Duodenal mucosa (tissue), 2 donors: Measurements from ENCODE around the gene TMEM151B.
"Not testable (repeated sequence)": the region's sequence is repeated elsewhere in the genome, so short reads cannot be mapped to it uniquely, and the experiment has no call there.

Experiments used
- H3K27ac ChIP-seq: one replicate; pipeline ENCODE4 v1.7.0; 2013; ENCODE audit warnings: low read depth, low read length
- H3K27me3 ChIP-seq, 2 donors: one replicate each; pipeline ENCODE4 v1.7.0; 2013; ENCODE audit warnings: low read length in 2 of 2, control low read depth in 1 of 2; ENCODE audit not compliant: insufficient read depth in 2 of 2, control insufficient read depth in 1 of 2
- H3K36me3 ChIP-seq, 2 donors: one replicate each; pipeline ENCODE4 v1.7.0; 2013; ENCODE audit warnings: low read length in 2 of 2, control low read depth in 1 of 2; ENCODE audit not compliant: insufficient read depth in 2 of 2, control insufficient read depth in 1 of 2
- H3K4me1 ChIP-seq, 2 donors: one replicate each; pipeline ENCODE4 v1.7.0; 2013; ENCODE audit warnings: low read length in 2 of 2, control low read depth in 1 of 2; ENCODE audit not compliant: insufficient read depth in 2 of 2, control insufficient read depth in 1 of 2
- H3K4me3 ChIP-seq, 2 donors: one replicate each; pipeline ENCODE4 v1.7.0; 2013; ENCODE audit warnings: low read length in 2 of 2, low read depth in 1 of 2
- H3K9ac ChIP-seq, 2 donors: one replicate each; pipeline ENCODE4 v1.7.0; 2013; ENCODE audit warnings: low read length in 2 of 2, low read depth in 1 of 2
- H3K9me3 ChIP-seq, 2 donors: one replicate each; pipeline ENCODE4 v1.7.0; 2013; ENCODE audit warnings: low read length in 2 of 2, control low read depth in 1 of 2; ENCODE audit not compliant: control insufficient read depth in 1 of 2

Gene TMEM151B

GRCh38 chr6:44342052-44342451 is 71.8 kb downstream of the TMEM151B start:
- Histone ChIP-seq H3K9me3 (no peaks in the 10 kb centered on the region), H3K9ac (no peak overlapping the region), H3K4me3 (no peak overlapping the region), H3K27me3 (peaks cover 30 to 39% of the 10 kb centered on the region in 2 donors), H3K27ac (no peak overlapping the region), H3K4me1 (no peaks in the 10 kb centered on the region), H3K36me3 (no peaks in the 10 kb centered on the region)

- H3K9me3 ChIP-seq = no peaks in the 10 kb centered on the region
- H3K4me3 ChIP-seq = peak within 1 kb of the TSS in 1 of 2 donors; percentile 18
- no peaks in the 10 kb centered on the region for H3K36me3 ChIP-seq
- no peak within 1 kb of the TSS for H3K9ac ChIP-seq
- H3K27ac ChIP-seq = no peak within 1 kb of the TSS
- H3K27me3 ChIP-seq = peaks cover 30 to 38% of the 10 kb centered on the region in 2 donors
- no peaks in the 10 kb centered on the region for H3K4me1 ChIP-seq
These were observed 72.2 kb downstream of the TMEM151B start, which contains the start of gene SPATS1 for GRCh38 chr6:44342489-44342888. Gene SPATS1, plus strand, starts transcription at chr6:44342650. Its CDS starts 446 bp downstream, at chr6:44343096.

GRCh38 chr6:44346818-44347217 is 76.6 kb downstream of the TMEM151B start:
- not testable (repeated sequence) for H3K4me3 ChIP-seq, H3K9me3 ChIP-seq, H3K4me1 ChIP-seq, H3K9ac ChIP-seq, H3K27ac ChIP-seq, H3K36me3 ChIP-seq
- H3K27me3 ChIP-seq = peaks cover 25 to 27% of the 10 kb centered on the region in 2 donors

GRCh38 chr6:44349904-44350649 is 79.8 kb downstream of the TMEM151B start:
- H3K4me3 ChIP-seq = no peak overlapping the region
- no peaks in the 10 kb centered on the region for H3K9me3 ChIP-seq
- no peaks in the 10 kb centered on the region for H3K36me3 ChIP-seq
- peaks cover 0 to 5% of the 10 kb centered on the region in 2 donors for H3K4me1 ChIP-seq
- no peak overlapping the region for H3K27ac ChIP-seq
- H3K9ac ChIP-seq = no peak overlapping the region
- peaks cover 0 to 3% of the 10 kb centered on the region in 2 donors for H3K27me3 ChIP-seq

GRCh38 chr6:44350650-44350994 is 80.4 kb downstream of the TMEM151B start:
- H3K4me3 ChIP-seq, H3K36me3 ChIP-seq, H3K27ac ChIP-seq, H3K9ac ChIP-seq, H3K27me3 ChIP-seq, H3K4me1 ChIP-seq, H3K9me3 ChIP-seq: not testable (repeated sequence)

GRCh38 chr6:44352259-44352658 is 82.0 kb downstream of the TMEM151B start:
- H3K9me3 ChIP-seq = no peaks in the 10 kb centered on the region
- H3K27ac ChIP-seq = no peak overlapping the region
- no peaks in the 10 kb centered on the region for H3K36me3 ChIP-seq
- H3K9ac ChIP-seq = no peak overlapping the region
- H3K4me3 ChIP-seq = no peak overlapping the region
- H3K27me3 ChIP-seq = no peaks in the 10 kb centered on the region
- H3K4me1 ChIP-seq = peaks cover 0 to 5% of the 10 kb centered on the region in 2 donors

- H3K27me3 ChIP-seq = no peaks in the 10 kb centered on the region
- no peak overlapping the region for H3K27ac ChIP-seq
- peaks cover 0 to 5% of the 10 kb centered on the region in 2 donors for H3K4me1 ChIP-seq
- H3K9me3 ChIP-seq = no peaks in the 10 kb centered on the region
- H3K9ac ChIP-seq = no peak overlapping the region
- H3K4me3 ChIP-seq = no peak overlapping the region
- no peaks in the 10 kb centered on the region for H3K36me3 ChIP-seq
These were observed 83.1 kb downstream of the TMEM151B start for GRCh38 chr6:44353336-44353735.

GRCh38 chr6:44355640-44356039 is 85.4 kb downstream of the TMEM151B start:
- Histone ChIP-seq H3K4me3 (no peak overlapping the region), H3K27ac (no peak overlapping the region), H3K27me3 (no peaks in the 10 kb centered on the region), H3K36me3 (no peaks in the 10 kb centered on the region), H3K4me1 (no peaks in the 10 kb centered on the region), H3K9ac (no peak overlapping the region), H3K9me3 (no peaks in the 10 kb centered on the region)

GRCh38 chr6:44356487-44356886 is 86.2 kb downstream of the TMEM151B start:
- Histone ChIP-seq H3K27me3 (no peaks in the 10 kb centered on the region), H3K4me1 (no peaks in the 10 kb centered on the region), H3K36me3 (no peaks in the 10 kb centered on the region), H3K27ac (no peak overlapping the region), H3K9me3 (no peaks in the 10 kb centered on the region), H3K9ac (no peak overlapping the region), H3K4me3 (no peak overlapping the region)
